Activated gamma-delta T cell (primary cell): ENCODE measurements around the gene KRT1.

Source experiments
- DNase-seq: peaks from one replicate; lab custom pipeline; 2025; lab: John Stamatoyannopoulos, UW

KRT1 gene

GRCh38 chr12:52660934-52661499, 19.2 kb downstream of the KRT1 start:
- DNase-seq: no peak

- DNase-seq: no peak
These were observed 20.3 kb downstream of the KRT1 start for GRCh38 chr12:52659951-52660350.

GRCh38 chr12:52659395-52659794, 20.8 kb downstream of the KRT1 start:
- DNase-seq: no peak

GRCh38 chr12:52658196-52658595, 22.0 kb downstream of the KRT1 start:
- DNase-seq: no peak

- no peak for DNase-seq
These were observed 22.8 kb downstream of the KRT1 start for GRCh38 chr12:52657250-52657902.

- no peak for DNase-seq
These were observed 23.6 kb downstream of the KRT1 start for GRCh38 chr12:52656616-52657015.

- no peak for DNase-seq
These were observed 24.5 kb downstream of the KRT1 start for GRCh38 chr12:52655720-52656124.

GRCh38 chr12:52655251-52655650, 25.0 kb downstream of the KRT1 start:
- no peak for DNase-seq

- DNase-seq: no peak
These were observed 28.4 kb downstream of the KRT1 start, which contains the start of gene KRT2 for GRCh38 chr12:52651726-52652261. TSS of gene KRT2 (minus strand) at chr12:52652211. CDS start at chr12:52652142, 69 bp downstream.

GRCh38 chr12:52650520-52651081, 29.6 kb downstream of the KRT1 start:
- no peak for DNase-seq

- DNase-seq: no peak
These were observed 31.1 kb downstream of the KRT1 start for GRCh38 chr12:52649066-52649465.

- no peak for DNase-seq
These were observed 32.1 kb downstream of the KRT1 start for GRCh38 chr12:52648012-52648550.

- DNase-seq: no peak
These were observed 32.6 kb downstream of the KRT1 start for GRCh38 chr12:52647601-52648000.

- no peak for DNase-seq
These were observed 33.6 kb downstream of the KRT1 start for GRCh38 chr12:52646613-52647012.

- no peak for DNase-seq
These were observed 34.2 kb downstream of the KRT1 start for GRCh38 chr12:52645982-52646381.

- no peak for DNase-seq
These were observed 35.0 kb downstream of the KRT1 start for GRCh38 chr12:52645120-52645761.

GRCh38 chr12:52644078-52644415, 36.2 kb downstream of the KRT1 start:
- no peak for DNase-seq

GRCh38 chr12:52643233-52644077, 36.8 kb downstream of the KRT1 start:
- DNase-seq: no peak

- DNase-seq: no peak
These were observed 38.7 kb downstream of the KRT1 start for GRCh38 chr12:52641468-52641867.

- no peak for DNase-seq
These were observed 42.9 kb downstream of the KRT1 start for GRCh38 chr12:52637299-52637698.

- no peak for DNase-seq
These were observed 43.5 kb downstream of the KRT1 start for GRCh38 chr12:52636592-52637258.
